Fibroblast of villous mesenchyme (primary cell): Measurements from ENCODE around the gene DNAI1. TPM values are rescaled to one million over a fixed set of nuclear protein-coding genes. Genes with fewer than 3 reads are reported as not detected.
A peak's percentile ranks its signal among the peaks of the same experiment; 100 is the strongest.

Experiments
- DNase-seq: peaks from one replicate; pipeline ENCODE4 v3.0.0-alpha.2; 2010; ENCODE audit warnings: low read depth
- H3K4me3 ChIP-seq: 2 replicates; pipeline ENCODE4 v1.5.1; 2011; ENCODE audit warnings: low read depth, mild to moderate bottlenecking, low read length
- CTCF ChIP-seq: IDR thresholded peaks from 2 replicates; pipeline ENCODE4 v1.5.1; 2012; ENCODE audit warnings: low read depth, mild to moderate bottlenecking, low read length; ENCODE audit not compliant: insufficient read depth
- total RNA-seq: library from RNA; depleted of rRNA; stranded (reverse); fragments of >200 nt; gene quantifications from 2 replicates; pipeline ENCODE4 v1.2.3, GENCODE V29; 2012

The DNAI1 gene
- total RNA-seq, 1 donor = under 0.01 TPM

- DNase-seq = no peak
Observed at GRCh38 chr9:34440017-34440416, 18.6 kb upstream of the DNAI1 start.

GRCh38 chr9:34442770-34443169 lies 15.8 kb upstream of the DNAI1 start:
- H3K4me3 ChIP-seq = no peak overlapping the region
- DNase-seq = no peak
- TF ChIP-seq CTCF = no peak

More at GRCh38 chr9:34440017-34440416, 18.6 kb upstream of the DNAI1 start:
- TF ChIP-seq CTCF = no peak
- no peak overlapping the region for H3K4me3 ChIP-seq

GRCh38 chr9:34443533-34443932 lies 15.1 kb upstream of the DNAI1 start:
- H3K4me3 ChIP-seq = no peak overlapping the region
- no peak for DNase-seq
- no peak for TF ChIP-seq CTCF

- no peak overlapping the region for H3K4me3 ChIP-seq
- no peak for TF ChIP-seq CTCF
- no peak for DNase-seq
Observed at GRCh38 chr9:34443976-34444375, 14.6 kb upstream of the DNAI1 start.

GRCh38 chr9:34446468-34446891 lies 12.1 kb upstream of the DNAI1 start:
- peak; percentile 21 for DNase-seq
- no peak for TF ChIP-seq CTCF
- no peak overlapping the region for H3K4me3 ChIP-seq

GRCh38 chr9:34446951-34447350 lies 11.7 kb upstream of the DNAI1 start:
- no peak for TF ChIP-seq CTCF
- H3K4me3 ChIP-seq = no peak overlapping the region
- DNase-seq = no peak

GRCh38 chr9:34450644-34451043 lies 8.0 kb upstream of the DNAI1 start:
- TF ChIP-seq CTCF = no peak
- DNase-seq = no peak
- H3K4me3 ChIP-seq = no peak overlapping the region
